A549 treated with RU486 at 1 μM for 4 hours (cell line): ENCODE data around the gene WNT8A. TPM values are rescaled to one million over a fixed set of nuclear protein-coding genes. Genes with fewer than 3 reads are reported as not detected.

Experiments
- total RNA-seq: library from RNA; stranded (reverse); fragments of 200-300 nt; extraction: Qiagen RNA extraction; gene quantifications from 5 replicates; pipeline ENCODE4 v1.2.3, GENCODE V29; 2022; ENCODE audit warnings: low read depth

Gene WNT8A
- total RNA-seq = not detected in 5 replicates

GRCh38 chr5:138083702-138084101 is at the start of gene WNT8A:
Gene WNT8A (plus strand): TSS chr5:138084033. CDS start chr5:138084128, 95 bp downstream.

GRCh38 chr5:138138949-138139780 is 55.3 kb downstream of the WNT8A start, which contains the start of gene NME5:
Gene NME5 (minus strand): TSS chr5:138139428. CDS start chr5:138138780, 648 bp downstream.

Other genes starting within 250 kb of the WNT8A start
- gene MYOT, start 216.2 kb upstream of the WNT8A start, total RNA-seq = not detected in 5 replicates
- not detected in 5 replicates for gene PKD2L2, start 194.6 kb upstream of the WNT8A start, total RNA-seq
- gene FAM13B, start 51.0 kb upstream of the WNT8A start, total RNA-seq = 10.9 to 15.6 TPM (median 12.6 TPM) in 5 replicates
- gene NME5, start 55.4 kb downstream of the WNT8A start, total RNA-seq = not detected in 5 replicates
- 47.6 to 55.3 TPM (median 49.0 TPM) in 5 replicates for gene BRD8, start 94.6 kb downstream of the WNT8A start, total RNA-seq
- gene KIF20A, start 95.1 kb downstream of the WNT8A start, total RNA-seq = 42.0 to 48.1 TPM (median 47.0 TPM) in 5 replicates
- gene CDC23, start 129.3 kb downstream of the WNT8A start, total RNA-seq = 20.6 to 33.3 TPM (median 27.7 TPM) in 5 replicates
- 0.09 to 0.12 TPM (median 0.12 TPM) in 3 of 5 replicates, not detected in the others for gene GFRA3, start 190.6 kb downstream of the WNT8A start, total RNA-seq
- gene CDC25C, start 247.8 kb downstream of the WNT8A start, total RNA-seq = 10.7 to 12.9 TPM (median 11.2 TPM) in 5 replicates